ENCODE data around the gene UNKL. TPM values are rescaled to one million over a fixed set of nuclear protein-coding genes. Genes with fewer than 3 reads are reported as not detected.

UNKL gene
- total and polyA plus RNA-seq, 2 experiments from 2014 or later, result 6.1 to 13.0 TPM

DNA sequence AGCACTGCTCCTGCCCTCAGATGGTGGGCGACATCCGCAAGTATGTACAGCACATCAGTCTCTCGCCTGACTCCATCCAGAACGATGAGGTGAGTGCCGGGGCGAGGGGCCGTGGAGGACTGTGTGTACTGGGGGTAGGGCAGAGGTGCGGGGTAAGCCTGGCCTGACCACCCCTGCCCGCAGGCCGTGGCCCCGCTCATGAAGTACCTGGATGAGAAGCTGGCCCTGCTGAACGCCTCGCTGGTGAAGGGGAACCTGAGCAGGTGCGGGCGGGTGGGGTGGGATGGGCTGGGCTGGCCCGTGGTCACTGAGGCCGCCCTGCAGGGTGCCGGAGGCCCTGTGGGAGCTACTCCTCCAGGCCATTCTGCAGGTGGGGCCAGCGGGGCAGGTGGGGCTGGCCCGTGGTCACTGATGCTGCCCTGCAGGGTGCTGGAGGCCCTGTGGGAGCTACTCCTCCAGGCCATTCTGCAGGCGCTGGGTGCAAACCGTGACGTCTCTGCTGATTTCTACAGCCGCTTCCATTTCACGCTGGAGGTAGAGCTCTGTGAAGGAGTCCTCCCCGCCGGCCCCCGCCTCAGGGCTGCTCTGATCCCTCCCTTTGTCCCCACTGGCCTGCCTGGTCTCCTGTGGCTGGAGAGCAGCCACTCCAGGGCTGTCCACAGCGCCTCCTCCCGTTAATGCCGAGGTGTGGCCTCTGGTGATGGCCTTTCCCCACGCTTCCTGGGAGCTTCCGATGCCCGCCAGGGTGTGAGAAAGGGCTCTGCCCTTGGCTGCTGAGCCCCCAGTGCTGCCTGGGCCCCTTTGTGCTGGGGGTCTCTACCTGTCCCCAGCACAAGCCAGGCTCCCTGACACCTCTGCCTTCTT, 67.8 kb downstream of the UNKL start:
- Histone ChIP-seq H2AFZ (no peak overlapping the region), H3K79me2 (ENCODE audit: insufficient read depth) (peaks cover 21% of the 10 kb centered on the region), H3K36me3 (ENCODE audit: low read depth) (no peaks in the 10 kb centered on the region; the same call in 1 of the 2 replicates), H4K20me1 (ENCODE audit: insufficient read depth) (no peaks in the 10 kb centered on the region), H3K9ac (no peak overlapping the region), H3K4me3 (no peak overlapping the region), H3K9me2 (ENCODE audit: insufficient read depth) (no peaks in the 10 kb centered on the region), H3F3A (ENCODE audit: insufficient read depth) (no peaks in the 10 kb centered on the region), H3K4me2 (ENCODE audit: unreplicated experiment) (no peak overlapping the region), H3K27me3 (replicated peaks; ENCODE audit: insufficient read depth) (no peaks in the 10 kb centered on the region), H3K9me3 (ENCODE audit: low read depth) (no peaks in the 10 kb centered on the region), H3K27ac (no peak overlapping the region), H3K4me1 (ENCODE audit: insufficient read depth) (no peaks in the 10 kb centered on the region)
- DNase-seq, result peak; percentile 51
- in situ Hi-C loops (cut with MboI), result no loop called here
- WGBS, 2 experiments (ENCODE audit: low coverage in 1 of 2, low lambda C conversion rate in 2 of 2, missing lambda C conversion rate in 2 of 2), result 60 to 66% methylated on average over 24 to 33 of the region's 34 CpGs
- TF ChIP-seq EZH2 (IDR thresholded peaks at IDR 0.05; ENCODE audit: insufficient read depth, poor library complexity, severe bottlenecking) (no peak), EZH2phosphoT487 (IDR thresholded peaks at IDR 0.05; ENCODE audit: insufficient read depth, low read depth) (no peak)

GRCh38 chr16:1345651-1346421, 68.7 kb downstream of the UNKL start:
- H3K27ac ChIP-seq, result no peak overlapping the region
- no peak overlapping the region for H3K4me3 ChIP-seq
- DNase-seq, result no peak
- H3F3A ChIP-seq (ENCODE audit: insufficient read depth), result no peaks in the 10 kb centered on the region
- in situ Hi-C loops (cut with MboI), result no loop called here
- no peak for TF ChIP-seq EZH2phosphoT487 (IDR thresholded peaks at IDR 0.05; ENCODE audit: insufficient read depth, low read depth)
- no peak for TF ChIP-seq EZH2 (IDR thresholded peaks at IDR 0.05; ENCODE audit: insufficient read depth, poor library complexity, severe bottlenecking)
- no peaks in the 10 kb centered on the region for H3K4me1 ChIP-seq (ENCODE audit: insufficient read depth)
- H3K4me2 ChIP-seq (ENCODE audit: unreplicated experiment), result no peak overlapping the region
- WGBS, 2 experiments (ENCODE audit: low coverage in 1 of 2, low lambda C conversion rate in 2 of 2, missing lambda C conversion rate in 2 of 2), result 62 to 63% methylated on average over 27 to 29 of the region's 31 CpGs
- H3K79me2 ChIP-seq (ENCODE audit: insufficient read depth), result peaks cover 13% of the 10 kb centered on the region
- no peak overlapping the region for H2AFZ ChIP-seq
- no peak overlapping the region for H3K9ac ChIP-seq
- no peaks in the 10 kb centered on the region for H4K20me1 ChIP-seq (ENCODE audit: insufficient read depth)
- no peaks in the 10 kb centered on the region for H3K27me3 ChIP-seq (replicated peaks; ENCODE audit: insufficient read depth)
- no peaks in the 10 kb centered on the region for H3K9me3 ChIP-seq (ENCODE audit: low read depth)
- no peaks in the 10 kb centered on the region; the same call in 1 of the 2 replicates for H3K36me3 ChIP-seq (ENCODE audit: low read depth)
- H3K9me2 ChIP-seq (ENCODE audit: insufficient read depth), result no peaks in the 10 kb centered on the region

GRCh38 chr16:1345087-1345486, 69.4 kb downstream of the UNKL start:
- in situ Hi-C loops (cut with MboI), result no loop called here
- no peak for TF ChIP-seq EZH2phosphoT487 (IDR thresholded peaks at IDR 0.05; ENCODE audit: insufficient read depth, low read depth)
- no peak for TF ChIP-seq EZH2 (IDR thresholded peaks at IDR 0.05; ENCODE audit: insufficient read depth, poor library complexity, severe bottlenecking)
- 54 to 55% methylated on average over 7 to 11 of the region's 11 CpGs for WGBS, 2 experiments (ENCODE audit: low coverage in 1 of 2, low lambda C conversion rate in 2 of 2, missing lambda C conversion rate in 2 of 2)

GRCh38 chr16:1344499-1344898, 70.0 kb downstream of the UNKL start:
- DNase-seq, result no peak
- no peaks in the 10 kb centered on the region; the same call in 1 of the 2 replicates for H3K79me2 ChIP-seq (ENCODE audit: insufficient read depth)
- H2AFZ ChIP-seq, result no peak overlapping the region
- H3F3A ChIP-seq (ENCODE audit: insufficient read depth), result no peaks in the 10 kb centered on the region
- WGBS, 2 experiments (ENCODE audit: low coverage in 1 of 2, low lambda C conversion rate in 2 of 2, missing lambda C conversion rate in 2 of 2), result 88 to 89% methylated on average over 12 to 14 of the region's 14 CpGs
- H3K36me3 ChIP-seq (ENCODE audit: low read depth), result no peaks in the 10 kb centered on the region
- no peaks in the 10 kb centered on the region for H3K9me3 ChIP-seq (ENCODE audit: low read depth)
- in situ Hi-C loops (cut with MboI), result no loop called here
- H3K9ac ChIP-seq, result no peak overlapping the region
- H3K27ac ChIP-seq, result no peak overlapping the region
- no peaks in the 10 kb centered on the region for H3K4me1 ChIP-seq (ENCODE audit: insufficient read depth)
- no peak for TF ChIP-seq EZH2 (IDR thresholded peaks at IDR 0.05; ENCODE audit: insufficient read depth, poor library complexity, severe bottlenecking)
- no peak for TF ChIP-seq EZH2phosphoT487 (IDR thresholded peaks at IDR 0.05; ENCODE audit: insufficient read depth, low read depth)
- H4K20me1 ChIP-seq (ENCODE audit: insufficient read depth), result no peaks in the 10 kb centered on the region
- no peak overlapping the region for H3K4me3 ChIP-seq
- no peaks in the 10 kb centered on the region for H3K27me3 ChIP-seq (replicated peaks; ENCODE audit: insufficient read depth)
- H3K9me2 ChIP-seq (ENCODE audit: insufficient read depth), result no peaks in the 10 kb centered on the region
- no peak overlapping the region for H3K4me2 ChIP-seq (ENCODE audit: unreplicated experiment)

More at GRCh38 chr16:1345087-1345486, 69.4 kb downstream of the UNKL start:
- Histone ChIP-seq H3K9me3 (ENCODE audit: low read depth) (no peaks in the 10 kb centered on the region), H2AFZ (no peak overlapping the region), H3K9me2 (ENCODE audit: insufficient read depth) (no peaks in the 10 kb centered on the region), H3K27me3 (replicated peaks; ENCODE audit: insufficient read depth) (no peaks in the 10 kb centered on the region), H3K4me1 (ENCODE audit: insufficient read depth) (no peaks in the 10 kb centered on the region), H3K27ac (no peak overlapping the region), H3K4me3 (no peak overlapping the region), H3K79me2 (ENCODE audit: insufficient read depth) (peaks cover 6% of the 10 kb centered on the region), H3K9ac (no peak overlapping the region), H3K36me3 (ENCODE audit: low read depth) (no peaks in the 10 kb centered on the region; the same call in 1 of the 2 replicates), H3K4me2 (ENCODE audit: unreplicated experiment) (no peak overlapping the region), H3F3A (ENCODE audit: insufficient read depth) (no peaks in the 10 kb centered on the region), H4K20me1 (ENCODE audit: insufficient read depth) (no peaks in the 10 kb centered on the region)
- no peak for DNase-seq

Data from GM23248 (cell line).